H9 (cell line): ENCODE results near the gene OR6Y1. TPM values are rescaled to one million over a fixed set of nuclear protein-coding genes. Genes with fewer than 3 reads are reported as not detected.

Source experiments
- DNase-seq: peaks from one replicate; pipeline ENCODE4 v3.0.0-alpha.2; 2017
- H2AFZ ChIP-seq: one replicate; pipeline ENCODE4 v1.6.1; 2013; ENCODE audit warnings: mild to moderate bottlenecking, low read length, control low read depth, moderate library complexity
- H2AK5ac ChIP-seq: 2 replicates; pipeline ENCODE4 v1.6.1; 2013; ENCODE audit warnings: low read length, control low read depth, mixed read lengths; ENCODE audit not compliant: insufficient read length
- H2BK120ac ChIP-seq: one replicate; pipeline ENCODE4 v1.6.1; 2013; ENCODE audit warnings: low read depth, mild to moderate bottlenecking, low read length, control low read depth, inconsistent platforms; ENCODE audit not compliant: poor library complexity, severe bottlenecking
- H2BK12ac ChIP-seq: 2 replicates; pipeline ENCODE4 v1.6.1; 2013; ENCODE audit warnings: low read length, control low read depth, mixed read lengths, low read depth; ENCODE audit not compliant: insufficient read length
- H2BK15ac ChIP-seq: 2 replicates; pipeline ENCODE4 v1.6.1; 2013; ENCODE audit warnings: low read depth, low read length, control low read depth
- H2BK20ac ChIP-seq: one replicate; pipeline ENCODE4 v1.6.1; 2013; ENCODE audit warnings: low read depth, mild to moderate bottlenecking, low read length, control low read depth, inconsistent platforms; ENCODE audit not compliant: poor library complexity, severe bottlenecking
- H2BK5ac ChIP-seq: 2 replicates; pipeline ENCODE4 v1.6.1; 2013; ENCODE audit warnings: low read length, control low read depth, mixed read lengths; ENCODE audit not compliant: insufficient read length
- H3K14ac ChIP-seq: 2 replicates; pipeline ENCODE4 v1.6.1; 2013; ENCODE audit warnings: low read length, control low read depth; ENCODE audit not compliant: insufficient read depth
- H3K18ac ChIP-seq: 2 replicates; pipeline ENCODE4 v1.6.1; 2013; ENCODE audit warnings: low read depth, mild to moderate bottlenecking, mixed read lengths, low read length, control low read depth; ENCODE audit not compliant: insufficient read length
- H3K23ac ChIP-seq: 2 replicates; pipeline ENCODE4 v1.6.1; 2013; ENCODE audit warnings: low read length, control low read depth, mixed read lengths, low read depth; ENCODE audit not compliant: insufficient read length
- H3K23me2 ChIP-seq: 2 replicates; pipeline ENCODE4 v1.6.1; 2013; ENCODE audit warnings: low read depth, mild to moderate bottlenecking, mixed read lengths, low read length, control low read depth; ENCODE audit not compliant: insufficient read length, poor library complexity, severe bottlenecking
- H3K27ac ChIP-seq: 2 replicates; pipeline ENCODE4 v1.5.1; 2013; ENCODE audit warnings: low read length, control low read depth, mixed read lengths, low read depth; ENCODE audit not compliant: insufficient read length
- H3K27me3 ChIP-seq: 2 replicates; pipeline ENCODE4 v1.6.1; 2013; ENCODE audit warnings: low read length, control low read depth, inconsistent platforms; ENCODE audit not compliant: insufficient read depth
- H3K4ac ChIP-seq: 2 replicates; pipeline ENCODE4 v1.6.1; 2013; ENCODE audit warnings: low read depth, mild to moderate bottlenecking, control low read depth, inconsistent platforms, low read length, moderate library complexity
- H3K4me1 ChIP-seq: 2 replicates; pipeline ENCODE4 v1.6.1; 2013; ENCODE audit warnings: low read length, control low read depth, inconsistent platforms; ENCODE audit not compliant: insufficient read depth
- H3K4me2 ChIP-seq: 2 replicates; pipeline ENCODE4 v1.6.1; 2013; ENCODE audit warnings: low read length, control low read depth, mixed read lengths; ENCODE audit not compliant: insufficient read length, insufficient read depth
- H3K56ac ChIP-seq: 2 replicates; pipeline ENCODE4 v1.6.1; 2013; ENCODE audit warnings: low read depth, mild to moderate bottlenecking, mixed read lengths, low read length, control low read depth; ENCODE audit not compliant: insufficient read length
- H3K79me1 ChIP-seq: 2 replicates; pipeline ENCODE4 v1.6.1; 2013; ENCODE audit warnings: low read depth, mild to moderate bottlenecking, moderate library complexity, low read length, control low read depth, inconsistent platforms; ENCODE audit not compliant: insufficient read depth, poor library complexity, severe bottlenecking
- H3K79me2 ChIP-seq: 2 replicates; pipeline ENCODE4 v1.6.1; 2013; ENCODE audit warnings: low read length, control low read depth, inconsistent platforms; ENCODE audit not compliant: insufficient read depth
- H3K9ac ChIP-seq: 2 replicates; pipeline ENCODE4 v1.6.1; 2013; ENCODE audit warnings: low read length, control low read depth, mixed read lengths; ENCODE audit not compliant: insufficient read length; ENCODE audit errors: extremely low read depth
- H3K9me3 ChIP-seq: one replicate; pipeline ENCODE4 v1.6.1; 2013; ENCODE audit warnings: low read depth, low read length, inconsistent platforms; ENCODE audit not compliant: control insufficient read depth
- H3T11ph ChIP-seq: one replicate; pipeline ENCODE4 v1.6.1; 2013; ENCODE audit warnings: mild to moderate bottlenecking, low read length, control low read depth, inconsistent platforms
- H4K20me1 ChIP-seq: one replicate; pipeline ENCODE4 v1.6.1; 2013; ENCODE audit not compliant: control insufficient read depth, insufficient read length, insufficient read depth
- H4K5ac ChIP-seq: 2 replicates; pipeline ENCODE4 v1.6.1; 2013; ENCODE audit warnings: low read depth, mild to moderate bottlenecking, mixed read lengths, low read length, control low read depth; ENCODE audit not compliant: insufficient read length
- H4K8ac ChIP-seq: replicated peaks from 2 replicates; pipeline ENCODE4 v1.6.1; 2013; ENCODE audit warnings: low read length, control low read depth, mixed read lengths, low read depth; ENCODE audit not compliant: insufficient read length
- H4K91ac ChIP-seq: 2 replicates; pipeline ENCODE4 v1.6.1; 2013; ENCODE audit warnings: low read depth, mild to moderate bottlenecking, moderate library complexity, mixed read lengths, low read length, control low read depth; ENCODE audit not compliant: insufficient read length
- H3K27ac Mint-ChIP-seq, 3 experiments: 2 replicates in 2 of 3; 3 replicates in 1 of 3; pipeline ENCODE4 v1.8.0; 2020 to 2021; ENCODE audit warnings: mixed read lengths in 3 of 3, mild to moderate bottlenecking in 1 of 3, moderate library complexity in 1 of 3
- H3K27me3 Mint-ChIP-seq: 2 replicates; pipeline ENCODE4 v1.8.0; 2021; ENCODE audit warnings: low read depth, mild to moderate bottlenecking, moderate library complexity, mixed read lengths
- H3K36me3 Mint-ChIP-seq, 3 experiments: 2 replicates in 2 of 3; 3 replicates in 1 of 3; pipeline ENCODE4 v1.8.0; 2020 to 2021; ENCODE audit warnings: low read depth in 3 of 3, mixed read lengths in 3 of 3; ENCODE audit not compliant: insufficient read depth in 1 of 3
- H3K4me1 Mint-ChIP-seq, 2 experiments: 2 replicates each; pipeline ENCODE4 v1.8.0; 2020; ENCODE audit warnings: mixed read lengths in 2 of 2
- H3K4me3 Mint-ChIP-seq, 2 experiments: 2 replicates in 1 of 2; 3 replicates in 1 of 2; pipeline ENCODE4 v1.8.0; 2020 to 2021; ENCODE audit warnings: mild to moderate bottlenecking in 2 of 2, mixed read lengths in 2 of 2, moderate library complexity in 1 of 2
- H3K9me3 Mint-ChIP-seq, 2 experiments: 2 replicates in 1 of 2; 3 replicates in 1 of 2; pipeline ENCODE4 v1.8.0; 2020; ENCODE audit warnings: mild to moderate bottlenecking in 2 of 2, mixed read lengths in 2 of 2, moderate library complexity in 1 of 2
- WGBS: extraction: QIAGEN DNeasy Blood & Tissue Kit; methylation state at CpG from one replicate; pipeline ENCODE4 v1.1.7; 2013; ENCODE audit warnings: missing lambda C conversion rate, low lambda C conversion rate, mixed read lengths; ENCODE audit not compliant: insufficient read length; ENCODE audit errors: extremely low coverage; 5-methylcytosine and 5-hydroxymethylcytosine counted together
- total RNA-seq: library from RNA; stranded (reverse); gene quantifications from 2 replicates; pipeline ENCODE4 v1.2.1, GENCODE V29; 2021
- TF ChIP-seq, protein P1 (sequence below): fragments of 200-600 bp; sonication (generic); conservative IDR thresholded peaks from 3 replicates; pipeline ENCODE4 v1.8.0; 2021; ENCODE audit warnings: antibody characterized with exemption, mild to moderate bottlenecking

The OR6Y1 gene
- total RNA-seq, 1 experiment from 2014 or later, result not detected

DNA sequence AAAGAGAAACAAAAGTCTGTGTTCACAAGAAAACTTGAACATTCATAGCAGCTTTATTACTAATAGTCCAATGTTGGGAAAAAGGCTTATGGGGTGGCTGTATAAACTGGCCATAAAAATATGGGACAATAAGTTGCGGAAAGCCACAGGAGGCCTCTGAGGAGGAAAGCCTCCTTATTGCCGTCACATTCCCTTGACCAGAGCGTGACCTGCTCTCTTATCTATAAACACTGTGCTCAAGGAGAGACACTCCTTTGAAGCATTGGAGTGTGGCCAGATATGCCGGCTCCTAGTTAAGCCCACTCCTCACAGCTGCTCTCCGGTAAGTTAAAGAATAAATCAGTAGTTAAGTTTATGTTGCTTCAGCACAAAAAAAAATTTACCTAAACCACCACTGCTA lies 19.7 kb downstream of the OR6Y1 start:
- Histone ChIP-seq H3K56ac (no peak overlapping the region), H3K79me2 (no peaks in the 10 kb centered on the region), H3K23ac (no peak overlapping the region), H3K23me2 (no peaks in the 10 kb centered on the region), H3K27me3 (no peaks in the 10 kb centered on the region), H3K14ac (no peak overlapping the region), H4K91ac (no peak overlapping the region), H3K4ac (no peak overlapping the region), H3K9ac (no peak overlapping the region), H4K8ac (no peak overlapping the region), H3K4me2 (no peak overlapping the region), H3K9me3 (no peaks in the 10 kb centered on the region), H3K79me1 (no peaks in the 10 kb centered on the region), H2AK5ac (no peak overlapping the region), H3T11ph (no peak overlapping the region), H3K4me1 (no peaks in the 10 kb centered on the region), H2AFZ (no peak overlapping the region), H4K20me1 (no peaks in the 10 kb centered on the region), H2BK5ac (no peak overlapping the region), H3K18ac (no peak overlapping the region), H2BK120ac (no peak overlapping the region), H4K5ac (no peak overlapping the region), H2BK15ac (no peak overlapping the region), H2BK12ac (no peak overlapping the region), H3K27ac (no peak overlapping the region), H2BK20ac (no peak overlapping the region)
- Mint-ChIP-seq H3K36me3 (no peaks in the 10 kb centered on the region), H3K9me3 (no peaks in the 10 kb centered on the region), H3K4me1 (no peaks in the 10 kb centered on the region), H3K27me3 (no peaks in the 10 kb centered on the region), H3K27ac (no peak overlapping the region), H3K4me3 (no peak overlapping the region)
- no peak for DNase-seq
- TF ChIP-seq, protein P1, sequence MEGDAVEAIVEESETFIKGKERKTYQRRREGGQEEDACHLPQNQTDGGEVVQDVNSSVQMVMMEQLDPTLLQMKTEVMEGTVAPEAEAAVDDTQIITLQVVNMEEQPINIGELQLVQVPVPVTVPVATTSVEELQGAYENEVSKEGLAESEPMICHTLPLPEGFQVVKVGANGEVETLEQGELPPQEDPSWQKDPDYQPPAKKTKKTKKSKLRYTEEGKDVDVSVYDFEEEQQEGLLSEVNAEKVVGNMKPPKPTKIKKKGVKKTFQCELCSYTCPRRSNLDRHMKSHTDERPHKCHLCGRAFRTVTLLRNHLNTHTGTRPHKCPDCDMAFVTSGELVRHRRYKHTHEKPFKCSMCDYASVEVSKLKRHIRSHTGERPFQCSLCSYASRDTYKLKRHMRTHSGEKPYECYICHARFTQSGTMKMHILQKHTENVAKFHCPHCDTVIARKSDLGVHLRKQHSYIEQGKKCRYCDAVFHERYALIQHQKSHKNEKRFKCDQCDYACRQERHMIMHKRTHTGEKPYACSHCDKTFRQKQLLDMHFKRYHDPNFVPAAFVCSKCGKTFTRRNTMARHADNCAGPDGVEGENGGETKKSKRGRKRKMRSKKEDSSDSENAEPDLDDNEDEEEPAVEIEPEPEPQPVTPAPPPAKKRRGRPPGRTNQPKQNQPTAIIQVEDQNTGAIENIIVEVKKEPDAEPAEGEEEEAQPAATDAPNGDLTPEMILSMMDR, result no peak
- no CpG with 5 or more reads among the region's 5 CpGs for WGBS
